Measurements from ENCODE around the gene SLTM.
"Not testable (repeated sequence)": the region's sequence is repeated elsewhere in the genome, so short reads cannot be mapped to it uniquely, and the experiment has no call there.

Gene SLTM

DNA sequence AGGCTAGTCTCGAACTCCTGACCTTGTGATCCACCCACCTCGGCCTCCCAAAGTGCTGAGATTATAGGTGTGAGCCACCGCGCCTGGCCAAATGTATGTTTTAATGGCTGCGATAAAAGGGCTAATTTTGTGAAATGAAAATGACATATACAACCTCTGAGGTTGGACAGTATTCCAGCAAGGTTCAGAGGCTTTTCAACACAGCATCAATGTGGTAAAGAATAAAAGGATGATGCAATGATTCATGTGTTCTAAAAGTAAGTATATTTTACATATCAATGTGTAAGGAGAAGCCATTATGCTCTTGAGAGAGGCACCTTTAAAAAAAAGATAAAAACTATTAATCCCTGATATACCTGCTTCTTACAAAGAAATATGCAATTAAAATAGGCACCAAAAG, 6.7 kb downstream of the SLTM start:
- no peak for DNase-seq (ENCODE audit: low read depth)

DNA sequence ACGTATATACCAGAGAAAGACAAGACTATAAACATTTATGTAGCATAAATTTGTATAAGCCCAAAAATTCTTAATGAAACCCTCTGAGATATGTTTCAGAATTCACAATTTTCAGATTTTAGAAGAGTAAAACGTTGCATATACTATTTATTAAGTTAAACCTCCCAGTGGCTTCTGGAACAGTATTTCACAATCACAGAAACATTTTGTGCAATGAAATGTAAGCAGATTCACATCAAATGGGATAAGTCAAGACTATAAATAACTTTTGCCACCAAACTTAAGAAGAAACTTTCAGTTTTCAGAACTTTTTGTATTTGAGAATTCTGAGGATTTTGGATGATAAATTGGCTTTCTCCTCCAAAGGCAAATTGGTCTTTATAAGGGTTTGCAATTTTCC, 9.2 kb downstream of the SLTM start:
- DNase-seq (ENCODE audit: low read depth) = no peak

DNA sequence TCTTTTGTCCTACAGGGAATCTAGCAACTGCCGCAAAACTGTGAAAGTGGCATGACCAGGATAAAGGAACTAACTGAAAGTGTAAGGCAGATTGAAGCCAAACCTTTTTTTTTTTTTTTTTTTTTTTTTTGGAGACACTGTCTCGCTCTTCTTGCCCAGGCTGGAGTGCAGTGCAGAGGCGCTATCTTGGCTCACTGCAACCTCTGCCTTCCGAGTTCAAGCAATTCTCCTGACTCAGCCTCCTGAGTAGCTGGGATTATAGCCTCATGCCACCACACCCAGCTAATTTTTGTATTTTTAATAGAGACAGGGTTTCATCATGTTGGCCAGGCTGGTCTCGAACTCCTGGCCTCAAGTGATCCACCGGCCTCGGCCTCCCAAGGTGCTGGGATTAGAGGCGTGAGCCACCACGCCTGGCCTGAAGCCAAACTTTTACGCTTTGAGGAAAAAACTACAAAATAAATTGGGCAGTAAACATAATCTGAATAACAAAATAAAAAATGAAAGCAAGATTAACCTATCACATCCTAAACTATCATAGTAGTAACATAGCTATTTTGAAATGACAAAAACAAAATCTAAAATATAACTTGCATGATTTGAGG, 9.7 kb downstream of the SLTM start:
- DNase-seq (ENCODE audit: low read depth) = no peak

DNA sequence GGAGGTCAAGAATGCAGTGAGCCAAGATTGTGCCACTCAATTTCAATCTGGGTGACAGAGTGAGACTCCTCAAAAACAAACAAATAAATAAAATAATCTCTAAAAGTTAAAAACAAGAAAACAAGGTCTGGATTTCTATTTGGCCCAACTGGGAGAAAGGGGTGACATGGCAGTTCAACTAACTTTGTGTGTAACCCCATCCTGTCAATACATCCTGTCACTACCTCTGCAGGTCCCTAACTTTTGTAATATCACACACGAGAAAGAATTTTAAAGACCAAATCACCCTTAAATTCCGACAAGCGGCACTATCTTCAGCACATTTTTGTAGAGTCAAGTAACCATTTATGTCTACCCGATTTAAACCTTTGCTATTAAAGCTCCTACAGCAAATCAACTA, 10.2 kb downstream of the SLTM start:
- no peak for DNase-seq (ENCODE audit: low read depth)

DNA sequence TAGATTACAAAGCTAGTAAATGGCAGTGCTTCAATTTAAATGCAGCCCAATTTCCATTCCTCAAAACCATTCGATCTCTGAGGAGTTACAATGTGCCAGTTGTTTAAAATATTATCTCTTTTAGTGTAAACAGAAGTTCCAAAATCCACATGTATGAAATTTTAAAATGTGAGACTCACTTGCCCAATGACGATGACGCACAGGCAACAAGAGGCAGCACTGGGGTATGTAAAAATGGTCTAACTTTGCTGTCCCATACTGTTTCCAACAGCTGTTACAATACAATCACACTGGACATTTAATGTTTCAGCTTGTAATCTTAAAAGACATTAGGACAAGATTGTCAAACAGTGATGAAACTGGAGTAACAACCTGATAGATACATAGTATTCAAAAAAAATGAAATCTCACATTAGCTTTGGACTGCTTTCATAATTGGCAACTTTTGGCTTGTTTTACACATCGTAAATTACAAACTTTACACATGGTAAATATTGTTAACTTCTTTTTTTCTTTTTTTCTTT, 12.2 kb downstream of the SLTM start:
- DNase-seq (ENCODE audit: low read depth) = no peak

DNA sequence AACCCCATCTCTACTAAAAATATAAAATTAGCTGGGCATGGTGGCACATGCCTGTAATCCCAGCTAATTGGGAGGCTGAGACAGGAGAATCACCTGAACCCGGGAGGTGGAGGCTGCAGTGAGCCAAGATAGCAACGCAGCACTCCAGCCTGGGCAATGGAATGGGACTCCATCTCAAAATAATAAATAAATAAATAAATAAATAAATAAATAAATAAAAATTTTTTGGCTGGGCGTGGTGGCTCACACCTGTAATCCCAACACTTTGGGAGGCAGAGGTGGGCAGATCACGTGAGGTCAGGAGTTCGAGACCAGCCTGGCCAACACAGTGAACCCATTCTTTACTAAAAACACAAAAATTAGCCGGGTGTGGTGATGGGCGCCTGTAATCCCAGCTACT, 13.0 kb downstream of the SLTM start:
- DNase-seq (ENCODE audit: low read depth) = not testable (repeated sequence)

DNA sequence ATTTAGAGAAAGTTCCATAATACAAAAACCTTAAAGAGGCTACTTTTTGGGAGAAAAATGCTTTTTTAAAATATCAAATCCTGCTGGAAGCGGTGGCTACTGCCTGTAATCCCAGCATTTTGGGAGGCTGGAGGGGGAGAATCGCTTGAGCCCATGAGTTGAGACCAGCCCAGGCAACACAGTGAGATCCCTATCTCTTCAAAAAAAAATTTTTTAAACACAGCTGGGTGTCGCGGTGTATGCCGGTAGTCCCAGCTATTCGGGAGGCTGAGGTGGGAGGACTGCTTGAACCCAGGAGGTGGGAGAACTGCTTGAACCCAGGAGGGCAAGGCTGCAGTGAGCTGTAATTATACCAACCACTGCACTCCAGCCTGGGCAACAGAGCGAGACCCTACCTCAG, 14.2 kb downstream of the SLTM start:
- DNase-seq (ENCODE audit: low read depth) = no peak

DNA sequence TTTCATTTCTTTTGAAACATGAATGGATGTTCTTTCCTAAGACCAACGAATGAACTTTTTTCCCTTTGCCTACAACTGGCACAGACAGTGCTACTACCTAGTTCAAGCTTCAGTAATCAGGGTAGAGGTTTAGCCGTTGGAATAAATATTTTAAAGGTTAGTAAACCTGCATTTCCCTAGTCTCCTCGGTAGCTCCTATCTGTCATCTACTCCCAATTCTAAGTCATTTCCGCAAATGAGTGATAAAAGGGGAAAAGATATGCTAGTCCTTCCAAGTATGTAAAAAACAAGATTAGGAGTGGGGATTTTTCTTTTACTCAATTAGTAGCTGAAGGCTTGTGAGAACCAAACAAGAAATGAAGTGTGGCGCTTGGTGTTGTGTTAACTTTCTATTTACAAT, 15.2 kb downstream of the SLTM start:
- no peak for DNase-seq (ENCODE audit: low read depth)

DNA sequence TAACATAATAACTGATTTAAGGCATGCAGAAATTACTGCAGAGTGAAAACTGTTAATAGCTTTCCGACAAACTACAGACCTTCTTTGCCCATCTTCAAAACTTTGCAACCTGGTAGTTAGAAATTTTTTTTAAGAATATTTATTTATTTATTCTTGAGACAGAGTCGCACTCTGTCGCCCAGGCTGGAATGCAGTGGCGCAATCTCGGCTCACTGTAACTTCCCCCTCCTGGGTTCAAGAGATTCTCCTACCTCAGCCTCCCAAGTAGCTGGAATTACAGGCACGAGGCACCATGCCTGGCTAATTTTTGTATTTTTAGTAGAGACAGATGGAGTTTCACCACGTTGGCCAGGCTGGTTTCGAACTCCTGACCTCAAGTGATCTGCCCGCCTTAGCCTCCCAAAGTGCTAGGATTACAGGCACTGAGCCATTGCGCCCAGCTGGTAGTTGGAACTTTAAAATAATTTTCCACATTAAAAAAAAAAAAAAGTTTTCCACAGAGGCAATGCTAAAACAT, 15.8 kb downstream of the SLTM start:
- not testable (repeated sequence) for DNase-seq (ENCODE audit: low read depth)

DNA sequence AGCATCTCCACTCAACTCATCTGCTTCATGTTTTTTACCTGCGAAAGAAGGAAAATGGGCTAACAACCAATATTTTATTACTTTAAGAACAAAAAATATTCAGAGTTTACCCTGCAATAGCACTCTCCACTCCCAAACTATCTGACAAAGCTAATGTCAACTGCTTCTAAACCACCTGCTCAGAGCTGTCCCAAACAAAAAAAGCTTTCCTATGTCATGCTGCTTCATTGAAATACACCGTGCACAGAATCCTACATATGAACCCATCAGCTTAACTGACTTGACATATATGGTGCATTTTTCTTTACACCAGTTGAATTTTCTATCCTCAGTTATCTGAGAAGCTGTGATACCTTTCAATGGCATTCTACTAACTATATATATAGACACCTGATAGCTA, 16.5 kb downstream of the SLTM start:
- no peak for DNase-seq (ENCODE audit: low read depth)

DNA sequence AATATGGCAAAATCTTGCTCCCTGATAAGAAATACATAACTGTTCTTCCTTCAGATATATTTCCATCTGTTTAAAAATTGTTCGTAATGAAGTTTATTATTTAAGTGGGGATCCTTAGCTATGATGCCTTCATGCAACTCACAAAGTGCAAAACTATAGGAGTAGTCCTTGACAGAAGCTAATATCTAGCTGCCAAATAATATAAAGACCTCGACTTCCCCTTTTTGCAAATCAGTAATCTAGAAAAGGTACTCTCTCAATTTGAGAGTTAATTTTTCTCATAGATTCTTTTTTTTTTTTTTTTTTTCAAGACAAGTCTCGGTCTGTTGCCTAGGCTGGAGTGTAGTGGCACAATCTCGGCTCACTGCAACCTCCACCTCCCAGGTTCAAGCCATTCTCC, 23.0 kb downstream of the SLTM start:
- DNase-seq (ENCODE audit: low read depth) = no peak

DNA sequence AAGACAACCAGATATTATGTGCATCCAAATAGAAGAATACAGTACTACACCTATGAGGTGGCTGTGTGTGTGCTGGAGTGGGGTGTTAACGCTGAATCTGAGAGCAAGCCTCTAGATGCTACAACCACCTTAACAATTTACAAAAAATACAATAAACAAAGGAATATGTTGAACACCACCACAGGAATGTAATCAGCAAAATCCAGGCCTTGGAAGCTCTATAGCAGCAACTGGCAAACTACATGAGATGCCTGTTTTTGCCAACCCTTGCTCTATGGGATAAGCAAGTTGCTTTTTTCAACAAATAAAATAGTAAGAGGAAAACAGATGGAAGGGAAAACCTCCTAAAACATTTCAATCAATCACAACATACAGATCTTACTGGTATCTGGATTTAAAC, 23.9 kb downstream of the SLTM start:
- no peak for DNase-seq (ENCODE audit: low read depth)

DNA sequence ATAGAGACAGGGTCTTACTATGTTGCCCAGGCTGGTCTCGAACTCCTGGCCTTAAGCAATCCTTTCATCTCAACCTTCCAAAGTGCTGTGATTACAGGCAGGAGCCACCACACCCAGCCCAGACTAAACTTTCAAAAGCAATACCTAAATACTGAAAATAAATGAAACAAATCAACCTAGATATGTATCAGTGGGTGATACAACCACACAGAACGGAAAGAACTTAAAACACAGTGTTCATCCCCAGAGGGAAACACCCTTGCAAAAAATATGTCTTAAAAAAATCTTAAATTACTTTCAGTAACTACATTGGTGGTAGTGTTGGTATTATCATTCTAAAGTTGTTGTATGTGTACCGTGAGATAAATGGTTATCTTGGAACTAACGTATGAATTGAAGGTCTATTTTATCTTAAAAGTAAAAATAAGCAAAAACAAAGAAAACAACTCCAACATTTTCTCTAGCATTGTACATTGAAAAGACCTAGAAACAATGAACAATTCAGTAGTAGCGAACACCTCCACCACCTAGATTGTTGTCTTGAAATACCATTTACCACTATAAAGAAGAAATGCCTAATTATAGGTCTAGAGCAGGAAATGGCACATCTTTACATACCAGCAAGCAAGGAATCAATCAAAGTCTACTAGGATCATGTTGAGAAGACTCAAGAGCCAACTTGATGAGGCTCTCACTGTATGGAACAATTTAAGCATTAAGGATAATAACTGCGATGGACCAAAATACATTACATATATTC, 24.7 kb downstream of the SLTM start:
- DNase-seq (ENCODE audit: low read depth) = no peak

DNA sequence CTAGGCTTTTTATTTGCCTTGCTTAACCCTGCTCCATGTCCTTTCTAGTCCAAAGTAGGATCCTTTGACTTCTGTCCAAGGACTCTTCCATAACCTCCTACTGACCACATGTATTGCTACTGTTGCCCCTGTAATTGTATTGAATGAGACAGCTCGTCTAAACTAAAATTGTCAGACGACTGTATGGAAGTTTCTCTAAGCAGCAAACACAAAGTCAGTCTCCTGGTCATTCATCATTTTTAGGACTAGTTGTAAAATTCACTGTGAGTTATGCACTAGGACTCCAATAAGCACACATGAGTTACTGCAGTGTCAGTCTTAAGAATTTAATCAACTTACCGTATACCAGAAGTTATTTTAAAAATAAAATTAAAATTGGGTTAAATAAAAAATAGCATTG, 32.8 kb downstream of the SLTM start:
- DNase-seq (ENCODE audit: low read depth) = no peak

DNA sequence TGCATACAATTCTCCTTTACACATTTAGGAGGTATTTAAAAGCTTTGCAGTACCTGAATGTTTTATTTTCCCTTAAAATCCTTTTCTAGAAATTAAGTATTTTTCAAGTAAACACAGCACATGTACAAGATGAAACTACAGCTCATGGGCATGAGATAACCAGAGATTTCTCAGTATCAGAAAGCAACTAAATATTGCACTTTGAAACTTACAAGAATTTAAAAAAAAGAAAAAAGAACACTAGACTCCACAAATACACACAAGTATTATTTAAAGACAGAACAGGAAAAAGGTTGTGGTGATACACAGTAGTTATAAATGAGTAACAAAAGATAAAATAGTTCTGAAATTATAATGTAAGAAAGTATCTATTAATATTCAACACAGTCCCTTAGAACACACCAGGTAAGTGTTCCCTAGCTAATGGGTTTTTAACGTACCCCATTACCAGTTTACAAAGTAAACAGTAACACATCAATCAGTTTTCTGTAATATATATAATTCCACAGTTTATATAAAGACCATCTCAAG, 35.3 kb downstream of the SLTM start:
- DNase-seq (ENCODE audit: low read depth) = no peak

DNA sequence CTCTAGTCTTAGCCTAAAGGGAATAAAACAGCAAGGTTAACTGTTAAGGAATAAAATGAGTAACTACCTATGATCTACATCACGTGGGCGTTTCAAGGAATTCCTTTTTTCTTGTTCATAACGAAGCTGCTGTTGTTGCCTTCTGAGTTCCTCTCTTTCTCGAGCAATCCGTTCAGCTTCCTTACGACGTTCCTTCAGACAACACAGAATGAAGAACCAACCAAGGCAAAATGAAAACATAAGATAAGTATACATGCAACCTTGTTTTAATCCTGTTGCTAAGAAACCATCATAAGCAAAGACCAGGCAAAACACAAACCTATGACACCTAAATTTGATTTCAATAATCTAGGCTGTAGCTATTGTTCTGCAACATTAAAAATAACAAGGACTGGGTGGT, 44.1 kb downstream of the SLTM start:
- no peak for DNase-seq (ENCODE audit: low read depth)

DNA sequence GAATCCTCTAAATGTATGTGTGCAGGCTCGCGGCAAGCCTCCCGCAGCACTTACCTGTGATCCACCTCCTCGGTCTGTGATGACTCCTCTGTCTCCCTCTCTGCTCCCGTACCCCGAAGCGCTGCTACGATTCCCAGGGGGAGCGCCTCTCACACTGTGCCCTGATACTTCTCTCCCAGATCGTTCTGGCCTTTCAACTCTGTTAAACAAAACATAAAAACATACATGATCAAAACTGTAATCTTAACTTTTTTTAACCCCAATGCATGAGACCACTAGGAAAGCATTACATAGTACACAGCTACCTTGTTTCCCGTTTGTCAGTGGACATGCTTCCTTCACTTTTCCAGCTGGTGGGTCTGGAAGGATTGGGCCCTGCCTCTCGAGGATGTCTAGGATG, 46.6 kb downstream of the SLTM start:
- DNase-seq (ENCODE audit: low read depth) = no peak

DNA sequence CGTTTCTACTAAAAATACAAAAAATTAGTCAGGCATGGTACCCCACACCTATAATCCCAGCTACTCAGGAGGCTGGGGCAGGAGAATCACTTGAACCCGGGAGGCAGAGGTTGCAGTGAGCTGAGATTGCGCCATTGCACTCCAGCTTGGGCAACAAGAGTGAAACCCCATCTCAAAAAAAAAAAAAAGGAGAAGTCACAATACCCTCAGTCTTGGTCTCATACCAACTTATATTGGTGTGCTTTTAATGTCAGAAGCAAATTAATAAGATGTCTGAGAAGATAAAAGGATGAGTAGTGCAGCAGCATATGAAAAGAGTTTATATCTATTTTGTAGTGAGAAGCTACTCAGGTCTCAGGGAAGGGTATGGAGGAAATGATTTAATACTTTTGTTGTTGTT, 49.6 kb downstream of the SLTM start:
- DNase-seq (ENCODE audit: low read depth) = not testable (repeated sequence)

DNA sequence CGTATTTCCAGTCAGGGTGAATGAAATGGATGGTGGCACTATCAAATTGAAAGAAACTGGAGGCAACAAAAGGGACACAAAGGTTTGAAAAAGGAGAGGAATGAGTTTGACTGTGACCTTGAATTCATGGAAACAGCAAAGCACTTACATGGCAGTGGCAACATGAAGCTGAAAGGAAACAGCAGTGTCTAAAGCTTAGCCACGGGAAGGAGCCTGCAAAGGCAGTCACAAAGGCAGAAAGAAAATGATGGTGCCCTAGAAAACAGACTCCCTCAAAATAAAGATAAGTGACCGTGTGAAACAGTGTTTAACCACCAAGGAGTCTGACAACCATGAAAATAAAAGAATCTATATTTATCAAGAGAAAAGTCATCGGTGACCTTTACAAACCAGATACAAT, 51.2 kb downstream of the SLTM start:
- no peak for DNase-seq (ENCODE audit: low read depth)

DNA sequence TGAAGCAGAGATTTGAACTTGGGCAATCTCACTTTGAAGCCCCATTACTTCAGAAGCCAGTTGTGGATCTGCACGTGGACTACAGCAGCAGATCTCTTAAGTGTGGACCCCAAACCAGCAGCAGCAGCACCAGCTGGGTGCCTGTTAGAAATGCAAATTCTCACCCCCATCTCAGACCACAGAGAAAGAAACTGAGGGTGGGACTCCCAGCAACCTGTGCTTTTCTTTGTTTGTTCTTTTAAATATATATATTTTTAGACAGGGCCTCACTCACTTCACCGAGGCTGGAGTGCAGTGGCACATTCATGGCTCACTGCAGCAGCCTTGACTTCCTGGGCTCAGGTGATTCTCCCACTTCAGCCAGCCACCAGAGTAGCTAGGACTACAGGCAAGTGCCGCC, 53.2 kb downstream of the SLTM start:
- DNase-seq (ENCODE audit: low read depth) = no peak

DNA sequence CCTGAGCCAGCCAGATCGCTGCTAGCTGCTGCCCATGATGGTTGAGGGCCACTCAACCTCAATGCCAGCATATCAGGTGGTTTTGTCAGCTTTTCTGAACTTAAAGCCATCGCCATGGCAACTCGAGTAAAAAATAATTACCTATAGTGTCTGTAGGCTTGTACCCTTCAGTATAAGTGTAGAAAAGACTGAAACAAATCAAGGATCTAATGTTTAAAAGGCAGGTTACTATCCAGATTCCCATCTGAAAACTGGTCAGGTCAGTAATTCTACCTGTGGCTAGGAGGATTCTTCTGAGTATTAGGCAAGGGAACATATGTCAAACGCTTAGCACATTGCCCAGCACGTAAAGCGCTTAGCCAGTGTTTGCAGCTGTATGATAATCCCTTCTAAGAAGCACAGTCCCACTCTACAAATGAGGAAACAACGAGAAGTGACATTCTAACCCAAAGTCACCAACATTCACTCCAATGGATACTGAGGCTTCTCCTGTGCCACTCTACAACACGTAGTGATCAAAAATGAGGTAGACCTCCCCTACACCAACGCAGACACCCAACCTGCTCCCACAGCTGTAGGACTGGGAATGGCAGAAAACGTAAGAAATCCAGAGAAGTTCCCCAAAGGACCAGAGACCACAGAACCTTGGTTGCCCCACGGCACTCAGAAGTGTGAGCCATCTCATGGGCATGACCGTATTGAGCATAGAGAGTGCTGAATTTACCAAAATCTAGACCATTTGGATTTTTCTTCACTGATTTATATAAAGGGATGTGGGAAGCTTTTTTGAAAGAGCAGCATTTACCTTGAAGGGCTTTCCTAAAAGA, 55.3 kb downstream of the SLTM start:
- DNase-seq (ENCODE audit: low read depth) = no peak

DNA sequence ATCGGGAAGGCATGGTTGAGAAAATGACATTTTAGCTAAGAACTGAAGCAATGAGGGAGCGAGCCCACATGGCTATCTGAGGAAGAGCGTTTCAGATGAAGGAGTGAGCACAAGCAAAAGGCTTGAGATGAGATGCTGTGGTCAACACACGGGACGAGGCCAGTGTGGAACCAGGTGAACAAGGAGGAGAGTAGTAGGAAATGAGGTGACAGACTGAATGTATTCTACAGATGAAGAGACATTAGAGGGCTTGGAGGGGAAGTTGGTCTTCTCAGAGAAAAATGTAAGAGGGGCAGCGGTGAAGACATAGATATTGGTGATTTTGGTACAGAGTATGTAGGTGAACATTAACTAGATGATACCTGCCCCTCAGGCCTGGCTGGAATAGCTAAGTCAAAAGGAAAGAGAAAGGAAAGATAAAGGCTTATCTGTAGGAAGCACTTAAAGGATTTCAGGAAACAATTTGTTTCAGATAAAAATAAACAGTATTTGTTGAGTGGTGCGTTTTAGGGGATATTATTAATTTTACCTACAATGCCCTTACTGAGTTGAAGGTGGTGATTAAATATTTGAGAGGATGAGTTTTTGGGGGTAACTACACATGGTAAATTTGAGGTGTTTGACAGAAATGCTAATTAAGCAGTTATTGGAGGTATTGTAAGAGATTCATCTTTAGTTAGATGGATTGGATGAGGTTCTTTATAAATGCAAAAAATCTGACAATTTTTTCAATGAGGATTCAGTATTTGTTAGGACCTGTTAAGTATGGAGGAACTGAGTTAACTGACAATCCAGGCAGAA, 57.0 kb downstream of the SLTM start:
- no peak for DNase-seq (ENCODE audit: low read depth)

Measured in stimulated activated CD4-positive, alpha-beta T cell treated with anti-CD3 and anti-CD28 coated beads, Interleukin-2, amount 100 ng/mL, for 4 hours (primary cell).